ENCODE measurements around the gene EAPP.

DNA sequence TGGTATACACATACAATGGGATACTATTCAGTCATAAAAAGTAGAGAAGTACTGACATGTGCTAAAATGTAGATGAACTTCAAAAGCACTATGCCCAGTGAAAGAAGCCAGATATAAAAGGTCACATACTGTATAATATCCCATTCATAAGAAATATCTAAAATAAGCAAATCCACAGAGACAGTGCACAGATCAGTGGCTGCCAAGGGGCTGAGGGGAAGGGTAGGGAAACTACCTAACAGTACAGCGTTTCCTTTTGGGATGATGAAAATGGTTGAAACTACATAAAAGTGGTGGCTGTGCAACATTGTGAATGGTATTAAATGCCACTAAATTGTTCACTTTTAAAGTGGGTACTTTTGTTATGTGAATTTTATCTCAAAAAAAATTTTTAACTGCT, 11.9 kb downstream of the EAPP start:
- TF ChIP-seq POLR2A (IDR thresholded peaks at IDR 0.05; ENCODE audit: low read length) (no peak), GATA1 (IDR thresholded peaks at IDR 0.05; ENCODE audit: low read depth, low read length) (no peak)
